ENCODE results near the gene RASA2. TPM values are rescaled to one million over a fixed set of nuclear protein-coding genes. Genes with fewer than 3 reads are reported as not detected.

RASA2 gene, protein sequence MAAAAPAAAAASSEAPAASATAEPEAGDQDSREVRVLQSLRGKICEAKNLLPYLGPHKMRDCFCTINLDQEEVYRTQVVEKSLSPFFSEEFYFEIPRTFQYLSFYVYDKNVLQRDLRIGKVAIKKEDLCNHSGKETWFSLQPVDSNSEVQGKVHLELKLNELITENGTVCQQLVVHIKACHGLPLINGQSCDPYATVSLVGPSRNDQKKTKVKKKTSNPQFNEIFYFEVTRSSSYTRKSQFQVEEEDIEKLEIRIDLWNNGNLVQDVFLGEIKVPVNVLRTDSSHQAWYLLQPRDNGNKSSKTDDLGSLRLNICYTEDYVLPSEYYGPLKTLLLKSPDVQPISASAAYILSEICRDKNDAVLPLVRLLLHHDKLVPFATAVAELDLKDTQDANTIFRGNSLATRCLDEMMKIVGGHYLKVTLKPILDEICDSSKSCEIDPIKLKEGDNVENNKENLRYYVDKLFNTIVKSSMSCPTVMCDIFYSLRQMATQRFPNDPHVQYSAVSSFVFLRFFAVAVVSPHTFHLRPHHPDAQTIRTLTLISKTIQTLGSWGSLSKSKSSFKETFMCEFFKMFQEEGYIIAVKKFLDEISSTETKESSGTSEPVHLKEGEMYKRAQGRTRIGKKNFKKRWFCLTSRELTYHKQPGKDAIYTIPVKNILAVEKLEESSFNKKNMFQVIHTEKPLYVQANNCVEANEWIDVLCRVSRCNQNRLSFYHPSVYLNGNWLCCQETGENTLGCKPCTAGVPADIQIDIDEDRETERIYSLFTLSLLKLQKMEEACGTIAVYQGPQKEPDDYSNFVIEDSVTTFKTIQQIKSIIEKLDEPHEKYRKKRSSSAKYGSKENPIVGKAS
- 5.5 and 8.6 TPM in 2 replicates for polyA plus RNA-seq (2014; cell fraction: cytosol; rRNA removed)
- polyA plus RNA-seq (2014; cell fraction: nucleus; rRNA removed) = 15.5 and 16.1 TPM in 2 replicates

DNA sequence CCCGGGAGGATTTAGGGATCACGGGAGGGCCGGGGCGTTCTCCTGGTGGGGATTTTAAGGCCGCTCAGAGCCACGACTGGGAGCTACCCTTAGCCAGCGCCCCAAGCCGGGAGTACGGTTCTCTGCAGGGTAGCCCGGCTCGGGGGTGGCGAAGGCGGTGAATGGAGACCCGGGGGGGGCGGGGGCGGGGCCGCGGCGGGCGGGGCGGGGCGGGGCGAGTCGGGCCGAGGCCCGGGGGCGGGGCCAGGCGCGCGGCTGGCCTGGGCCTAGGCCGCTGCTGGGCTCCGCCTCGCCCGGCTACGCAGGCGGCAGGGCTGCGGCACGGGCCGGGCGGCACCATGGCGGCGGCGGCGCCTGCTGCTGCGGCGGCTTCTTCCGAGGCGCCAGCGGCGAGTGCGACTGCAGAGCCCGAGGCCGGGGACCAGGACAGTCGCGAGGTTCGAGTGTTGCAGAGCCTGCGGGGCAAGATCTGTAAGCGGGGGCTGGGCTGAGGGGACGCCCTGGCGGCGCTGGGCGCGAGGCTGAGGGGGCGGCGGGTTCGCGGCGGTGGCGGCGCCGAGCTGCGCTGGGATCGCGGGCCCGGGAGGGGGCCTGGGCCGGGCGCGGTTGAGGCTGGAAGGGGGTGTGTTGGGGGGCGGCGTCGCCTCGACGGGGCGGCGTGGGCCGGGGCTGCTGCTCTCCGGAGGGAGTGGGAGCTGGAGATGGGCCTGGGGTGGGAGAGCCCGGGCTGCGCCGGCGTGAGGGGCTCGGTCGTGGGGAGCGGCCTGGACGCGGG is at the start of gene RASA2:
Gene RASA2, plus strand, starts transcription at position 282 of the 775 bp plus-strand sequence. Its CDS starts 57 bp downstream, at position 339.
- DNase-seq (ENCODE audit: low spot score) = peak; percentile 72

DNA sequence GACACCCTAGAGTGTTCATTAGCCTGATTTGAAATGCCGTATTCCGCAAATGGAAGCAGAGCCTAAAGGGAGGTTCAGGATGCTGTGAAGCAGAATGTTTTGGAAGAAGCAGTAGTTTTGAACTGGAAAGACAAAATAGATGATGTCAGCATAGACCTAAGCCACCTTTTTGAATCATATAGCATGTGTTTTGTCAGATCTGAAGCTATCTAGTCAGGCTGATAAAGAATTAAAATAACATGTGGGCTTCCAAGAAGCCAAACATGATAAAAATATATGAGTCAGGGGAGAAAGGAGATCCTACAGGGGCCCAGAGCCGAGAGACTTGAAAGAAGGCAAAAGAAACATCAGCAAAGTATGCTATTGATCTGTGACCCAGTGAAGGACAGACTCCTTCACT is 47.2 kb upstream of the RASA2 start:
- DNase-seq (ENCODE audit: low spot score) = no peak

DNA sequence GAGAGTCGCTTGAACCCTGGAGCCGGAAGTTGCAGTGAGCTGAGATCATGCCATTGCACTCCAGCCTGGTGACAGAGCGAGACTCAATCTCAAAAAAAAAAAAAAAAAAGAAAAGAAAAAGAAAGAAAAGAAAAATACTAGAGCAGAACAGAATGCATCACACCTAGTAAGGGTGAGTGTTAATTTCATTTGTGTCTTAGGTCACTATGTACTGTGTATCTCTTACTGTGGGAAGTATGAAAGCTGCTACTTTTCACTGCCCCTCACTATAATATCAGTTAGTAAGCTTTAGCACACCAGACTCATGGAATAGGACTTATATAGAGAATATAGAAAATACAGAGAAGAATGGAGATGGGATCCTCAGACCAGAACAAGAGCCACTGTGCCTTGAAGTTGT is 45.9 kb upstream of the RASA2 start:
- DNase-seq (ENCODE audit: low spot score) = no peak

DNA sequence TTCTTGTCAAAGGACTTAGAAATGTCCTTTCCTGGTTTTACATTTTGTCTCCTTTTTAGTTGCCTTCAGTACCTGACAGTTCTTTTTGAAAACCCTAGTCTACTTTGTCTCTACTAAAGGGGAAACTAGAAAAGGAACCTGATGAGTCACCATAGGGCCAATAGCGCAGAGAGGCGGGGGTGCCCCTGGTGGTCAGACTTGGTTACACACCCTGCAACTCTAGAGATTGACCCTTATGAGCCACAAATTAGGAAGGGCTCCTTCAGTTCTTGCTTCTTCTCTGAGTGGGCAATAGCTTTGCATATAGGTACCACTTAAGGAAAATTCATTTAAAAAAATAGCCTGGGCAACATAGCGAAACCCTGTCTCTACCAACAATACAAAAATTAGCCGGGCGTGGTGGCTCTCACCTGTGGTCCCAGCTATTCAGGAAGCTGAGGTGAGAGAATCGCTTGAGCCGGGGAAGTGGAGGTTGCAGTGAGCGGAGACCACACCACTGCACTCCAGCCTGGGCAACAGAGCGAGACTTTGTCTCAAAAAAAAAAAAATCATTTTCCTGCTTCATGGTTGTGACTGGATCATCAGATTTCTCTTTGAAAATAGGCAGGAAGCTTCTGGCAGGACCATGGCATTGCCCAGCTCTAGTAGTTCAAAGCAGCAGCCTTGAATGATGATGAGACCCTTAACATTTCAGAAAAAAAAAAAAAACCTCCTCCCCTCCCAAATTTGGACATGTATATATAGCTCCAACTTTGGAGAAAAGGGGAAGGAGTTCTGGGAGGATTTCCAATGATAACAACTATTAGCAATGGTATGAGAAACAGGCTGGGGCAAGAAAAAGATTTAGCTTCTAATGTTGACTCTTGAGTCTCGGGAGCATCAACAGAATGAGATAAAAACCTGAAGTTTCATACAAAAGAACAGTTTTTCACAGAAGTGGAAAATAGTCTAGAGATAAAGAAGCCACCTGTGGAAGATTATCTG is 45.2 kb upstream of the RASA2 start:
- DNase-seq (ENCODE audit: low spot score) = no peak

DNA sequence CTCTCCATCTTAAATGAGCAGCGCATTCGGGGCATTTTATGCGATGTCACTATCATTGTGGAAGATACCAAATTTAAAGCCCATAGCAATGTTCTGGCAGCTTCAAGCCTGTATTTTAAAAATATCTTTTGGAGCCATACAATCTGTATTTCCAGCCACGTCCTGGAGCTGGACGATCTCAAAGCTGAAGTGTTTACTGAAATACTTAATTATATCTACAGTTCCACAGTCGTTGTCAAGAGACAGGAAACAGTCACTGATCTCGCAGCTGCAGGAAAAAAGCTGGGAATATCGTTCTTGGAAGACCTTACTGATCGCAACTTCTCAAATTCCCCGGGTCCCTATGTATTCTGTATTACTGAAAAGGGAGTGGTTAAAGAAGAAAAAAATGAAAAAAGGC is 44.4 kb upstream of the RASA2 start:
- no peak for DNase-seq (ENCODE audit: low spot score)

DNA sequence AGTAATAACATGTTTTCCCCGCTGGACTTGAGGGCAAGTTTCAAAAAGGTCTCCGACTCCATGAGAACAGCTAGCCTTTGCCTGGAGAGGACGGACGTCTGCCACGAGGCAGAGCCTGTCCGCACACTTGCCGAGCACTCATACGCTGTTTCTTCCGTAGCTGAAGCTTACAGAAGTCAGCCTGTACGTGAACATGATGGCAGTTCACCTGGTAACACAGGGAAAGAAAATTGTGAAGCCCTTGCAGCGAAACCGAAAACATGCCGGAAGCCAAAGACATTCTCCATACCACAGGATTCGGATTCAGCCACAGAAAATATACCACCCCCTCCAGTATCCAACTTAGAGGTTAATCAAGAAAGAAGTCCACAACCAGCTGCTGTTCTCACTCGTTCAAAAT is 43.9 kb upstream of the RASA2 start:
- no peak for DNase-seq (ENCODE audit: low spot score)

DNA sequence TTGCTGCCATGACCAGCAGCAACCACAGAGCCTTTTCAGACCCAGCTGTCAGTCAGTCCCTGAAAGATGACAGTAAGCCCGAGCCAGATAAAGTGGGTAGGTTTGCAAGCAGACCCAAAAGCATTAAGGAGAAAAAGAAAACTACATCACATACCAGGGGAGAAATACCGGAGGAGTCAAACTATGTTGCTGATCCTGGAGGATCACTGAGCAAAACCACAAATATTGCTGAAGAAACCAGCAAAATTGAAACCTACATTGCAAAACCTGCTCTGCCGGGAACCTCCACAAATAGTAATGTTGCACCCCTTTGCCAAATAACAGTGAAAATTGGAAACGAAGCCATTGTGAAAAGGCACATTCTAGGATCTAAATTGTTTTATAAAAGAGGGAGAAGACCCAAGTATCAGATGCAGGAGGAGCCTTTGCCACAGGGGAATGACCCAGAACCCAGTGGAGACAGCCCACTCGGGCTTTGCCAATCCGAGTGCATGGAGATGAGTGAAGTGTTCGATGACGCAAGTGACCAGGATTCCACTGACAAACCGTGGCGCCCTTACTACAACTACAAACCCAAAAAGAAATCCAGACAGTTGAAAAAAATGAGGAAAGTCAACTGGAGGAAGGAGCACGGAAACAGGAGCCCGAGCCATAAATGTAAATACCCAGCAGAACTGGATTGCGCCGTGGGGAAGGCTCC is 42.1 kb upstream of the RASA2 start:
- DNase-seq (ENCODE audit: low spot score) = no peak

DNA sequence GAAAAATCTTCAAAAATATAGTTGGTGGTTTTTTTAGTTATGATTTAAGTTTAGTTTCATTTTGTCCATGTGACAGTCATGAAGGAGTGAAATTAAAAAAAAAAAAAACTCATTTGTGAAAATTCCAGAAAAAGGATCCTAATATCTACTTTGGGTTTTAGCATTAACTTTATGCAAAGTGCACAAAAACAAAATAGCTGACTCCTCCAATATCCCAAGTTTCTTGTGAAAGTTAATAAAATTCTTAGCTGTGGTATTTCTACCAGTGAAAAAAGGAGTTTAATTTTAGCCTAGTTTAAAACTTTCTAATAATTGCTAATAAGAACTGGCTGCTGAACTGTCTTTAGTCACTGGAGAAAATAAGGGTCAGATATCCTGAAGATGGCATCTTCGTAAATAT is 40.8 kb upstream of the RASA2 start:
- no peak for DNase-seq (ENCODE audit: low spot score)

DNA sequence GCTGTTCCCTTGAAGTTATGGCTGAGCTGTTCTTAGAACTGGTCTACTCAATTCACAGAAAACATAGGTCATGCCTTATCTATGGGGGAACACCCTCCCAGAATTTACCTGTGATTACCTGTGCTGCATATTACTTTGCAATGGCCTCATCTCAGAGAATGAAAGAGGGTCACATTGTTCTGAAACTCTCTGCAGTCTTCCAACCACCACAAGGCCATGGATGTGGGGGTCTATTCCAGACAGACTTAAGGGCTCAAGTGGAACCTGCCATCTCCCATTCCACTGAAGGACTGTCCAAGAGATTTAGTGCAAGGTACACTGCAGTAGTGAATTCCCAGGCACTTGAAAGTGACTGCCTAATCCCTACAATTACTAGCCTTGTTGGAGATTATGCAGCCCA is 40.1 kb upstream of the RASA2 start:
- DNase-seq (ENCODE audit: low spot score) = no peak

DNA sequence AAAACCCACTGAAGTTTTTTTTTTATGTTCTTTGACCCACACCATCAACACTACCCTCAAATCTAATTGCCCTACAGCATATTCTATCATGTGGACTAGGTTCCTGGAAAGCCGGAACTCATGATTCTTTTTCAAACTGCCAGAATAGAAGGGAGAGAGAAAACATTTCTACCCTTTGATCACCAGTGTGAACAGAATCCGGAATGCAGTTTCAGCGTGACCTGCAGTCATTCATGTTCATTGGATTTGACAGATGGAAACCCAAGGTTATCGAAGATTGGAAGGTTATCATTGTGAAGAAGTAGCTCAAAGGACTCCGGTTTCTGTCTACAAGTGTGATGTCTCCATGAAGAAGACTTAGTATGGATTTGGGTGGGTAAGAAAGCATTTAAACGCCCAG is 39.4 kb upstream of the RASA2 start:
- peak; percentile 88 for DNase-seq (ENCODE audit: low spot score)

DNA sequence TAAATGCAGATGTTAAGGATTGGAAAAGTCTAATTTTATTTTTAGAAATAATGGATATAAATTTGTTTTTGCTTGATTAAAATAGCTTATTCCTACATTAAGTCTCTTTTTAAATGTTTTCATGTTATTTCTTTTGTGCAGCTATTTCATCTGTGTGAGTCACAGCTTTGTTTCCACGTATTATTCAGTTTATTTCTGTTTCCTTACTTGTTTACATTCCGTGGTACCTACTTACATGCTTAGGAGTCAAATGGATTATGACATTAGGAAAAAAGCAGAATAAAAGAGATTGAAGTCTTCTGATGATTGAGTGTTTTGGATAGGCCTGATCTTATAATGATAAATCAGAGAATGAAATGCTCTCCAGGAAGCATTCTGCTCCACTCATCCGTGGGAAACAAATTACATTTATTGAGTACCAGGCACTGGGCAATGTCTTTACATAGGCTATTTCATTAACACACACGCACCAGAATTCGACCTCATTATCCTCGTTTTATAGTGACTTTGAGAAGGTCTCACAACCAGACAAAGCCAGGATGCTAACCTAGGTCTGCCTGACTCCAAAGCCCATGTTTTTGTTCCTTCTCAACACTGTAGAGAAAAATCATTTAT is 38.1 kb upstream of the RASA2 start:
- DNase-seq (ENCODE audit: low spot score) = peak; percentile 85

DNA sequence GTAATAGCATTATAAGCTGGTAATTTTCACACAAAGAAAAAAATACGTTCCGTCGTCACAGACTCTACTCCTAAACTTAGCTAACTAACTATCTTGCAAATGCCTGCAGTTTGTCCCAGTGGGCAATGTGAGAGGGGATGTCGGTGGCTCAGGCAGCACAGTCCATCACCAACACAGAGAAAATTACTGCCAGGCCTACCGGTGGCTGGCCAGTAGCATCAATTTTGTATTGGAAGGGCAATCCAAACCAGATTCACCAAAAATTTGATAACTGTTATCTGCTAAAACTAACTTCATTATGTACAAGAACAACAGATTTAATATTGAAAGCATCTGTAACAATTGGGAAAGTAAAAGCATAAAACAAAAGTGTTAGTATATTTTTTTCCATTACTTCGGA is 37.4 kb upstream of the RASA2 start:
- DNase-seq (ENCODE audit: low spot score) = peak; percentile 54

DNA sequence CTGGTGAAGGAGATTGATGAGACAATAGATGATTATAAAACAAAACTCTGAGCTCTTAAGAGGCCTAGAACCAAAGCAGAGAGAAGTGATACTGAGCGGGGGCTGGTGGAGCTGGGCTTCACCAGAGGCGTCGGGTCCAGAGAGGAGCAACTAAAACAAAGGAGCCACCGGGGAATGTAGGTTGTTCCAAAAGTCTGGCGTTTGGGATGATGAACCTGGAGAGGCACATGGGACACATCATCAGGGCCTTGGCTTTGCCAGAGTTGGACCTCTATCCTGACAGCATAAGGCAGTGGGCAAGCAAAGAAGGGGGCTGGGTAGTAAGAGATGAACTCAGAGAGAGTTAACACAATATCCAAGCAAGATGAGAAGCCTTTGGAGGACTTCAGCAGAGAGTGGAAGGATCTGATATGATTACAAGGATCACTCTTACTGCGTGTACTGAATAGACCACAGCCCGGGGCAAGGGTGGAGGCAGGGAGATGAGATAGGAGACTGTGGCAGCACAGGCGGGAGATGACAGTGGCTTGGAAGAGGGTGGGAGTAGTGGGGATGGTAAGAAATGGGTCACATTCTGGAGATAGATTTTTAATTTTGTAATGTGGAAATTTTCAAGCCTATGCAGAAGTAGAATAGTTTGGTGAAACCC is 36.0 kb upstream of the RASA2 start:
- no peak for DNase-seq (ENCODE audit: low spot score)

DNA sequence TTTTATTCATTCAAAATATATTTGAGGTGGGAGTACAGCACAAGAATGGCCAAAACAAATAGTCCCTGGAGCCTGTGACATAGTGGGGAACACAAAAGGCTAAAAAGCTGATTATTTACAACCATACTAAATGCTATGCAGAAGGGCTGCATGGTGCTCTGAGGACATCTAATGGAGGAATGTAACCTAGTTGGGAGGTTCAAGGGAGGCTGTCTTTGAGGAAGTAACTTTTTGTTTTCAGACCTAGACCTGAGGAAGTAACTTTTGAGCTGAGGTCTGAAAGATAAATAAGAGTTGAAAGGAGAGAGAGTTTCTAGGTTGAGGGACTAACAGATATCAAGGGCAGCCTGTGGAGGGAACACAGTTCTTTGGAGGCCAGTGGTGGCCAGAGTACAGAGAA is 34.8 kb upstream of the RASA2 start:
- DNase-seq (ENCODE audit: low spot score) = no peak

DNA sequence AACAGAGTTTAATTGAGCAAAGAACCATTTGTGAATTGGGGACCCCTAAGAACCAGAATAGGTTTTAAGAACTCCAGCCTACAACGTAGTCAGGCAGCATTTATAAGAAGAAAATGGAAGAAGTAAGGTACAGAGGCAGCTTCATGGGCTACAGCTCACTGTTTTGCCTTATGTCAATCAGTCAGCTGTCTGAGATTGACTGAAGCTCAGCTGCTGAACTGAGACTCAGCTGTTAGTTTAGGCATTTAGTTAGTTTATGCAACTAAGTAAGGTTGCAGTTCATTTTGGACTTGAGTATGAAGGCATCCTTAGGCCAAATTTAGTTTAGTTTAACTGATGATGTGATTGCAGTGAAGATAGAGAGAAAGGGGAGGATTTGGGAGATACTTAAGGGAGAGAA is 34.1 kb upstream of the RASA2 start:
- DNase-seq (ENCODE audit: low spot score) = no peak

DNA sequence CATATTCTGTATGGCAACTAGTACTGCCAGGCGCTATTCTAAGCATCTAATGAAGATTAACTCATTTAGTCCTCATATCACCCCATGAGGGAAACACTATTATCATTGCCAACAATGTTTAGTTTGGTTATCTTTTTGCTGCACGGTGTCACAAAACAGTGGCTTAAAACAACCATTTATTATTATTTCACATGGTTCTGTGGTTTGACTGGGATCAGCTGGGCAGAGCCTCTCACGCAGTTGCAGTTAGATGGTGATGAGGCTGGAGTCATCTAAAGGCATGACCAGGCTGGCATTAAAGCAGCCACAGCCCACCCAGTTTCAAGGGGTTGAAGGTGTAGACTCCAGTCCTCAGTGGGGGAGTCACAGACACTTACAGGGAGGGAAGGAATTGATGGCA is 32.8 kb upstream of the RASA2 start:
- no peak for DNase-seq (ENCODE audit: low spot score)

DNA sequence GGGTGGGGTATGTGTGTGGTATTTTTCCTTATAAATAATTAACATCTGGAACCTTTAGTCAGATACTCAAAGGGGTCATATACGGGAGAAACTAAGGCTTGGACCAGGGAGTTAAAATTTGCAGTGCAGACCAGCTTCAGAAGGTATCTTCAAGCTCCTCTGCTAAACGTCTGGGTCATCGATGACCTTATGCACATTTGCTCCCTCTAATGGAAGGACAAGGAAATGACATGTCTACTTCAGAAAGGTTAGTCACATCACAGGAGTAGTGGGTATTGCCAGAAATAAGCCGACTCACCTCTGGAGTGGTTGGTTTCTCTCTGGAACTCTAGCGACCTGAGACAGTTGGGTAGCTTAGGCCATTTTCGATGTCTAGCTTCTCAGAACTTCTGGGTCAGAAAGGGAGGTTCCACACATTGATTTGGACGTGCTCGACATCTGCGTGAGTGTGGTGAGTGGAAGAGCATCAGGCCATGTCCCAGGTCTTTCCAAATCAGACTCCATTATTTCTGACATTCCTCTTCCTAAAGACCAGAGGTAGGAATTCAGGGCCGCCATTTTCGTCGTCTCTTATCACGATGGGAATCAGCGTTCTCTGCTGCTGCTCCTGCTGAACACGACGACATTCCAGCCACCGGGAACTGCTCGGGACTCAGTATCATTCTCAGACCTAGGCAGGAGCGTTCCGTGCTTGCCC is 31.8 kb upstream of the RASA2 start:
- peak; percentile 84 for DNase-seq (ENCODE audit: low spot score)

DNA sequence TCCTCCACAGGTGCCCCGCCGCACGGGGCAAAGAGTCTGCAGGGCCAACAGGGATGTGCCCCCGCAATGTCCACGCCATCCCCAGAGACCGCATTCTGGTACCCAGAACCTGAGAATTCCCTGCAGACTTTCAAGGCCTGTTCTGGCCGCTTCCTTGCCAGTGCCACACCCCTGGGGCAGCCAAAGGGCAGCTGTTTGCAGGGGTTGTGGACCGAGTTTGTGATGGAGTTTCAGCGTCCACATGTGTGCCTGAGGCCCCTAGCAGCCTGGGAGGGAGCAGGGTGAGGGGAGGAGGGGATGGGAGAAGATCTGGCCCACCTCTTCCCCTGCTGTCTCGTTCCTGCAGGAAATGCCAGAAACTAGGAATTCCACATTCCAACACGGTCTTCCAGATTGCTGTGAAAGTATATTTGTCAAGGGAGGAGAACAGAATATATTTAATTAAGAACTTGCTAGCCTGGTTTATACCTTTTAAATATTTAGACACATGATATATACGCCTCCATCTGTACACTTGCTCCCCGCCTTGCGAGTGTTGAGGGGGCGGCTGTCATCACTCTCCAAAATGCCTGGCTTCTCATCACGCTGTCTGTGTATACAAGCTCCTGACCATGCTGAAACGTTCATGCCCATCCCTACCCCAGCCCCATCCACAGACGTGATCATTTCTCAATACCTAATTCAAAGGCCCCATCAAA is 31.1 kb upstream of the RASA2 start:
- no peak for DNase-seq (ENCODE audit: low spot score)

Measured in SK-N-DZ (cell line).